GM21423 (cell line): ENCODE results near the gene SAMSN1.
"Not testable (repeated sequence)": the region's sequence is repeated elsewhere in the genome, so short reads cannot be mapped to it uniquely, and the experiment has no call there.

Experiments
- ATAC-seq: cut with Tn5 transposase; IDR thresholded peaks from one replicate; pipeline ENCODE4 v1.9.1; 2021; ENCODE audit warnings: mild to moderate bottlenecking, moderate library complexity; ENCODE audit not compliant: unreplicated experiment

The SAMSN1 gene

DNA sequence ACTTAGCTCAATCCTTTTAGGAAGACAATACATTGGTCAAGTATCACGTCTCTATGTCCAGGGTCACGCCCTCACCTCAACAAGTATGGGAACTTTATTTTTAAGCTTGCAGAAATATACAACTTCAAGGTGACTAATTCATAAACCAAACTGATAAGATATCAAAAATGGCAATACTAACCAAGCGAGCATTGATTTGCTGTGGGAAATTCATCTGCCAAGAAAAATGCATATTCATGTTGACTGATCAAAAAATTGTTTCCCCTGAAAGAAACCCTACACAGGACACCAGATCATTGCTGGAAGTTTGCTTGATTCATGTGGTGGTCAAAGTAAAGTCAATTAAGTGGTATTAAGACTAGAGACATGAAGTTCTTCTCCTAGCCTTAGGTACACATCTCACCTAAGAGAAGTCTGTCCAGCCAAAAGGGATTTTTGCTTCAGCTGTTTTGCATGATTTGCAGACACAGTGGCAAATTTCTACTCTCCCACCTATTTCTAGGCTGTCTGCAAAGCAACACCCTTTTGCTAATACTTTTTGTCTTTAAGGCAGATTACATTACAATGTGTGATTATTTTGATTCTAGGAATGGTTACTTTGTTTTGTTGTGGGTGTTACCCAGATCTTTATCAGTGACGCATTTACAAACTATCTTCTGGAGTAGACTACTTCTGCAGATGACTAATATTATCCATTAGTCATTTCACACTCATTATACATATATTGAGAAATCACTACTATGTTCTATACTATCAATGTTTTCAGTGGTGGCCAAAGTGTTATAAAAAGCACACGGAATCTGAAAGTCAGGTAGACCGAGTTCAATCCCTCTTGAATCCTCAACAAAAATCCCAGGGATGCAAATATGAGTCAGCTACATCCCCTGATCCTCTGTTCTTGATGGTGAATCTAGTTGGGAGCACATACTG is 12.4 kb downstream of the SAMSN1 start:
- ATAC-seq = peak; percentile 86

DNA sequence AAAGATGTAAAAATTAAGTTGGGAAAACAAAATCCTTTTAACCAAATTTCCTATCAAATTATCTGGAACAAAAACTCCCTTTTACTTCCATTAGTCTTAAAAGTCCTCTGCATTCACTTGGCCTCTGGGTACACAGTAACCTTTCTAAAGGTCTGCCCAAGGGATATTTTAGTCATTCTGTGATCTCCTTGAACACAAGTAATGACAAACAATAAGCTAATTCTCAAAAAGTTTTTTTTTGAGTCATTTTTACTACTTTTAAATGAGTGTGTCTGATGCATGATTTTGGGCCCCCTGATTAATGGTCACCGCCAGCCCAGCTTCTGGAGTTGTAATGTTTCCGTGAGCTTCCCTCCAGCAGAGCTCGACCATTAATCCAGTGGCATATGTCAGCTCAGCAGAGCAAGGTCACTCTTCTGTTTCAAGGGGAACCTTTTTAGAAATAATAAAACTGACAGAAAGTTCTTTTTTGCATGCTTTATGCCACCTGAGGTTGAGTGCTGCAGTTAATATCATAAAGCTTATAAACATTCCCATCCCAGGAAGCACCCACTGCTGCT is 14.3 kb downstream of the SAMSN1 start:
- no peak for ATAC-seq

DNA sequence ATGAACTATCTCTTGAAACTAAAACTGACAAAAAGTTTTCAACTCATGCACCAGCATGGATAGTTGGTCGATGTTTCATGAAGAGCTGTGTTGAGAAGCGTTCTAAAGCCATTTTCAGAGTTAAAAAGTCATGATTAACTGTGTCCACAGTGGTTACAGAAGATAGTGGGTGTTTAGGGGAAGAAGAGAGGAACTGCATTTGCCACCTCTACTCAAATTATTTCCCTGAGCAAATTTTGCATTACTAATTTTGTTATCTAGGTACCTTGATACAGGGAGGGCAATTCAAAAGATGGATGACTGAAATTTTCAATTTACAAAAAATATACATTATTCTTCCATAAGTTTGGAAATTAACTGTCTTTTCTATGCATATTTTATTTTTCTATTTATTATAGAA is 15.5 kb downstream of the SAMSN1 start:
- no peak for ATAC-seq

DNA sequence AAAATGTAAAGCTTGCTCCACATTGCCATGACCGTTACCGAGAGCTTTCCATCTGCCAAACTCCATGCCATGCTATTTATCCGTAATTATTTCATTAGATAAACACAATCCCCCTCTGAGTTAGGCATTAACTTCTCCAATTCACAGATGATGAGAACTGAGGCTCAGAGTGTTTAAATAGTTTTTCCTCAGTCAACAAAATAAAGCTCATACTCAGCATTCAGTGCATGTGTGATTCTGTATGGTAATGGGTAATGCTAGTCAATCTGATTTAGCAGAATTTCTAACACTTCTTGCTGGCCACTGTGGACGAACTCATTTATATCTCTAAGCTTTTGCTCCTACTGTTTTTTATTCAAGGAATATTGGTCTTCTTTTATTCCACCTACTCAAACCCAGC is 17.3 kb downstream of the SAMSN1 start:
- ATAC-seq = no peak

DNA sequence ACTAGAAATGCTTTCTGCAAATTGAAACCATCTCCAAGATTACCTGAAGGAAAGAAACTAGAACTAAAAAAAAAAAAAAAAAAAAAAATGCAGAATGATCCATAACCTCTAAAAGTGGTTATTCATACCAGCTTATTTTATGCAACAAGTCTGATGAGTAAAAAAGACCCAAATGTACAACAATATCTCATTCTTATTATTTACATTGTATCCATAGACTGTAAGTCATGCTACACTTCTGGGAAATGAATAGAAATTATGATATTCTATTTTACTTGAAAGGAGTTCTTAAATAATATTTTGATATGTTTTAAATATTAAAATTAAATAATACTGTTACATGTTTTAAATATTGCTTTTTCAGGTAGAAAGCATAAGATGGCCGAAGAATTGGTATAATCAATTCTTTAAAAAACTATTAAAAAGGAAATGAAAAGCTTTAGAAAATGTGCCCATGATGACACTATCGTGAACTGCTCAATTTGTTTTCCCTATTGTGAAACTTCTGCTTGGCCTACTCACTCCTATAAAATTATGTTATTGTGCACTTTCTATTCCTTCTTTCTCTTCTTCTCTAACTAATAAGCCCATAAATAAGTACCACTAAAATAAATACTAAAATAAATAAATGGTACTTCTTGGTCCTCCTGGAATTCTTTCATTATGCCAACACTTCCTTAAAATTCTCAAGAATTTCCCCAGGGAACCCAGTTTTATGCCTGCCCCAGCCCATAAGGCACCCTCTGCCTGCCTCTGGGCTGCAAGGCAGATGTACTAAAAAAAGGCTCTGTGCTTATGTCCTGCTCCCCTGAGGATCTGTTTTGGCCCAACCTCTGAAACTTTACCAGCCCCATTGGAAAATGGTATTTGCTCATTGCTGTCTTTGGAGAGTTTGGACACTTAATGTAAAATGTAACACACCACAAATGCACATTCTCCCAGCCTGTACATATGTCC is 18.1 kb downstream of the SAMSN1 start:
- ATAC-seq = no peak

DNA sequence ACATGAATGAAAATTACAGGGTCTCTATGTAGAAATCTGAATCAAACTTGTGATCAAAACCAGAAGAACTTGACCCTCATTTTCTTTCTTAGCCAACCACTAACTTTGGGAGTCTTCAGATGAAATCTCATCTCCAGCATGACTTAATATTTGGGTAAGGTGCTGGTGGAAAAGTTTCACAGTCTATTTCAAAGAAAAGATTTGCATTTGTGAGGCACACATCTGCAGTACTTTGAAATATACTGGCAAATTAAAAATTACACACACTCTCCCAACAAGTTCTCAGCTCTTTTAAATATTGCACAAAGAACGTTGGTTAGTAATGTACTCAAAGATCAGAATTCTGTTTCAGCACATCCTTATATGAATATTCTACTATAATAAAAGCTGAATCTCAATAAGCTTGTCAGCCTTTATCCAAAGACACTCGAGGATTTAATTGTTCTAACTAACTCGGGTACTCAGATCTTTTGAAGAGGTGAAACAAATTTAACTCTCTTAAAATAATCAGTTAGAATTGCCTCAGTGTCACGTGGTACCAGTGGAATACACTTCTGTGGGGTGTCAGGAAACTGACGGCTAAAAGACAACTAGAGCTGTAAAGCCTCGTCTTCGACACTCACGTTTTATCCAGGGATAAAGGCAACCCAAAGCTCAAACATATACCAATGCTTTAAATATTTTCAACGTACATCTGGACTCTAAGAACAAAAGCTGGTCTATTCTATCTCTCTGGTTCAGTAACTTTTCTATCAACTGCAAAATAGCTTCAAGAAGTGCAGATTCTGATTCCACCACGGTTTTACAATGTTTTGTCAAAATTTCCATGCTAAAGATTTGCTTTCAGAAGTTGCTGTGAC is 19.0 kb downstream of the SAMSN1 start:
- no peak for ATAC-seq

DNA sequence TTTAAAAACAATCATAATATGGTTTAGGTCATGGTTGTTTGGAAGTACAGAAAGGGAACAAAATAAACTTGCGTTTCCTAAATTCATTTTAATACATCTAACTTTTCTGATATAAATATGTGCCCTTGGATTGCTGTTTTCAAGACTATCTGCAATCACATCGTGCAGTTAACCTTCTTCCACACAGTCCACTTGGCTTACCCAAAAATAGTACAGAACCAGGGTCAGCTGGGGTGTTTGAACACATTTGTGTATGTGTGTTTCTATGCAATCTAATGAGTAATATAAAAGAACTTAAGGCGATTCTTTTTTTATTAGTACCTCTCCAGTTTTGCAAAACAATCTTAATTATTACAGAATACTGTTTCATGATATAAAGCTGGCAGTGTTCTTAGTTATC is 19.9 kb downstream of the SAMSN1 start:
- no peak for ATAC-seq

DNA sequence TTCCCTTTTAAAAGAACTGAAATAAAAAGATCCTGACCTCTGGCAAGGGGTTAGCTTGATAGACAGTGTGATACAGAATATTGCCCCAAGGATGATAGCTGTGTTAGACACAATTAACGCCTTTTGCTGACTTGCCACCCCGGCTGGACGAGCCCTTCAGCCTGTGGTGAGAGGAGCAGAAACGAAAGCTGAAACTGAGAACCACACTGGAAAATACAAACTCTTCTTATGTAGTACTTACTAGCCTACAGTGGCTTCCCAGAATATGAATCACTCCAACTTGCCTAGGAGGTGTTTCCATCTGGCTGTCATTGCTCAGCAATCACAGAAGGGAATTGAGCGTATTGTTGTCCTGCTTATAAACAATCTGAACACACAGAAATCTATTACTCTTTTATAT is 22.9 kb downstream of the SAMSN1 start:
- peak; percentile 77 for ATAC-seq

DNA sequence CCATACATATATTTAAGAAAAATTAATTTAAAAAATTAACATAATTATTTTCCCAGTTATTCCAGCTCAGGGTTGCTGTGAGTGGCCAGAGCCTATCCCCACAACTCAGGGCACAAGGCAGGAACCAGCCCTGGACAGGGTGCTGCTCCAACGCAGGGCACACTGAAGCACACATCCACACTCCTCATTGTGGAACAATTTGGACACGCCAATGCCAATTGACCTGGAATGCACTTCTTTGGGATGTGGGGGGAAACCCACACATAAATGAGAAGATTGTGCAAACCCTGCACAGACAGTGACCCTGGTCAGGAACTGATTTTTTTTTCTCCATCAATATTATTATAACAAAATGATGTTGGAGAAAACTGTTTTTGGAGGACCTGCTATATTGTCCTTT is 23.4 kb downstream of the SAMSN1 start:
- no peak for ATAC-seq

DNA sequence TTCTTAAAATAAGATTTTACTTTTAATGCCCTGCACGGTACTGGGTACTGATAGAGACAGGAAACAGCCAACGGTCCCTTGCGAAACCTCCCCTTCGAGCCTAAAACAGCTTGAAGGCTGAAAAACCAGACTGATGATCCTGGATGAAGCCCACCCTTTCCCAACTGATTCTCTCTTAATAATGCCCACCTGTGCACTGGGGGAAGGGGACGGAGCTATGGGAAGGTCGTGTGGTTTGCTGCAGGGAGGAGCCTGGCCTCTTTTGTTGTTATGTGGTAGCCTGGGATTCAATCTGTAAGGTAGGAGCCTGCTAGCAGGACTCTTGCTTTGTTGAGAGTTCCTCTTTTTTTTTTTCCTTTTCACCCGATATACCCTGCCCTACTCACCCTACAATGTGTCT is 25.6 kb downstream of the SAMSN1 start:
- no peak for ATAC-seq

DNA sequence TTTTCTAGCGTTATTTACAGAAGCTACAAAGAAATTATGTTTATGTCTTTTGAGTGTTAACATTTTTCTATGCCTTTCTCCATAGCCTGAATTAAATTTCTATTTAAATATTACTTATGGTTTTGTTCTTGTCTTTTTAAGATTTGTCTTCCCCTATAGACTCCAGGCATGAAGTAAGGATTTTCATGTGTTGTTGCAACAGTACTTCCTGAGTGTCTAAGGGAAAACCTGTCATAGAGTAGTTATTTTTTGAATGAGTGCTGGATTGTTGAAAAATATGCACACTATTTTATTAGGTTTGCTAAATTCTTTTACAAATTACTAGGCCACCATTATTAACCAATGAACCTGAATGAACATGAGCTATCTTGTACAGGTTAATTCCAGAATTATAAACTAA is 27.1 kb downstream of the SAMSN1 start:
- ATAC-seq = no peak

DNA sequence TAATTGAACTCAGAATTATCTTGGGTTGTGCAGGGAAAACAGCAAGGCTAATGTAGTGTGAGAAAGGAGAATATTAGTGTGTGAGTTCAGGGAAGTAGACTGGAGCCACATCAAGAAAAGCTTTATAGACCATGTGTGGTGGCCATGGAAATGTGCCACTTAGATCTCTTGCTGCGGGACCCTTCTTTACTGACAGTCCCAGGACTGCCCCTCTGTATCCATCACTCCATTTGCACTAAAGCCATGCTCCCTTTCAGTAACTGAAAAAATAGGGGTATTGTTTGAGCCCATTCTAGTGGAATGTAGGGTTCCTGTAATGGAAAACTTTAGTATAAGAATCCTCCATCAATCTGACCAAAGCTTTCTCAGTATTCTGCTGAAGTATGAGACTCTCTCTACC is 32.3 kb downstream of the SAMSN1 start:
- no peak for ATAC-seq

DNA sequence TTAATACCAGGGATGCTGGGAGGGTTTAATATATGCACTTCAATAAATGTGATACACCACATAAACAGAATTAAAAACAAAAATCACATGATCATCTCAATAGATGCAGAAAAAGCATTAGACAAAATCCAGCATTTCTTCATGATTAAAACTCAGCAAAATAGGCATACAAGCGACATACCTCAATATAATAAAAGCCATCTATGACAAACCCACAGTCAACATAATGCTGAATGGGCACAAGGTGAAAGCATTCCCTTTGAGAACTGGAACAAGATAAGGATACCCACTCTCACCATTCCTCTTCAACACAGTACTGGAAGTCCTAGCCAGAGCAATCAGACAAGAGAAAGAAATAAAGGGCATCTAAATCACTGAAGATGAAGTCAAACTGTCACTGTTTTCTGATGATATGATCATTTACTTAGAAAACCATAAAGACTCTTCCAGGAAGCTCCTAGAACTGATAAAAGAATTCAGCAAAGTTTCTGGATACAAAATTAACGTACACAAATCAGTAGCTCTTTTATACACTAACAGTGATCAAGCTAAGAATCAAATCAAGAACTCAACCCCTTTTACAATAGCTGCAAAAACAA is 39.2 kb downstream of the SAMSN1 start:
- ATAC-seq = not testable (repeated sequence)

DNA sequence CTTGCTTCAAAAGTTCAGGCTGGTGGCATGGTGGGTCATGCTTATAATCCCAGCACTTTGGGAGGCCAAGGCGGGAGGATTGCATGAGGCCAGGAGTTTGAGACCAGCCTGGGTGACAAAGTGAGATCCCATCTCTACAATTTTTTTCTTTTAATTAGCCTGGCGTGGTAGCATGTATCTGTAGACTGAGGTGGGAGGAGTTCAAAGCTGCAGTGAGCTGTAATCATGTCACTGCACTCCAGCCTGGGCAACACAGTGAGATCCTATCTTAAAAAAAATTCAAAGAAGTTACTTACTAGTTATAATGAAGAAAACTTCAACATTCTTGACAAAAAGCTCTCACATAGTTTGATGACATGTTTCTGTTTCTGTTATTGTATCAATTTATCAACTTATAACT is 45.2 kb downstream of the SAMSN1 start:
- no peak for ATAC-seq

DNA sequence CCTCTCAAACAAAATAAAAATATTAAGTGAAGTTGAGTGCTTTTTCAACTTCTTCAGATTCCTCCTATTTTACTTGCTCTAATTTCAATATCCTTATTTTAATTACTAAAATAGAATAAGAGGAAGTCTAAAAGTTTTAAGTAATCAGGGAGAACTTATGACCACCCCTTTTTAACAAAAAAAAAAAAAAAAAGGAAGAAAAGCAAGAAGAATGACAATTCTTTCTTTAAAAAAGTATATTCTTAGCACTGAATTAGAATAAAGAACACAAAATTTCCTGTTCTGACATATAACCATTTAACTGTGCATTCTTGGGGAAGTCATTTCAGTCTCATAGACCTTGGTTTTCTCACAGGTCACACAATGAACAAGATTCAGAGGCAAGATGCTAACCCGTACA is 46.8 kb downstream of the SAMSN1 start:
- ATAC-seq = no peak

DNA sequence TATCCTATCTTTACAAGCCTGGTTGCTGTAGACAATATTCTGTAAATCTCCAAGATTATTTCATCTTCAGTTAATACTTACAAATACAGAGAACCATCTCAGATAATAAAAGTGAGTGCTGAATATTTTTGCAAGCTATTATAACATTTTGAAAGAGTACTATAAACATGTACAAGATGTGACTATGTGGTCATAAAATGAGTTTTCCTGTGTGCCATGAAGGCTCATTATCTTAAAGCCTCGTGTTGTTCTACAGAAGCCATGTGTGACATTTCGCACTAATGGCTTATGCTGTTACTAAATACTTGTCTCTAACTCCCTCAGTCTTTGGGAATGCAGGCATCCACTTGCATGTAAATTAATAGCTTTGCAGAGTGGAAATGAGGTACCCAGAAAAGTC is 48.3 kb downstream of the SAMSN1 start:
- ATAC-seq = no peak

DNA sequence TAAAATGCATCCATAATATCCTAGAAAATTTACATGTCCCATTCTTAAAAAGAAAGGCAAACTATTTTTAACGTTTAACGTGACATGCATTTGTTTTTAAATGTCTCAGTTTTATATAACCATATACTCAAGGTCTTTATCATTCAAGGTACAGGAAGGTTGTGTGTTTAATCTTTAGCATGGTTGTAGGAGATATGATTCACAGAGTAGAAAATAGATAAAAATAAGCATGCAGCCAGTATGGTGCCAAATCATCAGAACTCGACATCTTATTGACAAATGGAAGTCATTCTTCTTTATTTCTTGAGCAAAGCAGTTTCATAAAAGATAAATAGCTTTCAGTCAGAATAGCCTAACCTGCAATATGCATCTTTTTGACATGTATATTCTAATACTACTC is 51.0 kb downstream of the SAMSN1 start:
- ATAC-seq = no peak

DNA sequence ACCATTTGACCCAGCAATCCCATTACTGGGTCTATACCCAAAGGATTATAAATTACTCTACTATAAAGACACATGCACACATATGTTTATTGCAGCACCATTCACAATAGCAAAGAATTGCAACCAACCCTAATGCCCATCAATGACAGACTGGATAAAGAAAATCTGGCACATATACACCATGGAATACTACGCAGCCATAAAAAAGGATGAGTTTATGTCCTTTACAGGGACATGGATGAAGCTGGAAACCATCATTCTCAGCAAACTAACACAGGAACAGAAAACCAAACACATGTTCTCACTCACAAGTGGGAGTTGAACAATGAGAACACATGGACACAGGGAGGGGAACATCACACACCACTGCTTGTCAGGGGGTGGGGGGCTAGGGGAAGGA is 51.9 kb downstream of the SAMSN1 start:
- not testable (repeated sequence) for ATAC-seq

DNA sequence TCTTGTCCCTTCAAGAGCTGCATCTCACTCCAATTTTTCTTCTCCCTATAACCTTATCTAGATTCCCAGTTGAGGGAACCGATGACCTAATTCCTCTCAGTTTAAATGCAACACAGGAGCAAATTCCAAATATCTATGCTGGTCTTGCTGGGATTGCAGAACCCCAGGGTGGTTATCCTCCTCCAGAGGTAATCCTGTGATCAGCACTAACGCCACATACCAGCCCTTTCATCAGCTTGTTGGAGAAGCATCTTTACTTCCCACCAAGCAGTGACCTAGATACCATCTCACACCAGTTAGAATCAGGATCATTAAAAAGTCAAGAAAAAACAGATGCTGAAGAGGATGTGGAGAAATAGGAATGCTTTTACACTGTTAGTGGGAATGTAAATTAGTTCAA is 52.4 kb downstream of the SAMSN1 start:
- ATAC-seq = no peak

DNA sequence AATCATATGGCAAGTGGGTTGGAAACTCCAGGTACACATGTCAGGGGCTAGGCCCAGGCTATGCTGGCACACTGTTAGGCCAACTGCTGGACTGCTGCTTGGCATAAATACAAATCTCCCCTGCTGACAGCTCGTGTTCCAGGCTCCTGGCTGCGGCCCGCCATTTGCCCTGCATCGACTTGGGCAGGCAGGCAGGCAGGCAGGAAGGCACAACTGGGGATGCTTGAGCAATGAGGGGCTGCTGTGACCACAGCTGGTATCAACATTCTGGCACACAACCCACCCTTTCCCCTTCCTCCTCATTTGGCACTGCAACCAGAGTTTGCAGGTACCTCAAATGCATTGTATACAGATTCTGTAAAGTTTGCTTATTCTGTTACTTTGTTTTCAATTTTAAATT is 53.2 kb downstream of the SAMSN1 start:
- no peak for ATAC-seq
